K562 (cell line): Measurements from ENCODE around the gene MCAT. TPM values are rescaled to one million over a fixed set of nuclear protein-coding genes. Genes with fewer than 3 reads are reported as not detected.
A peak's percentile ranks its signal among the peaks of the same experiment; 100 is the strongest.

Source experiments
- ARNT ChIP-seq, 2 experiments: fragments of 450-650 bp; IDR thresholded peaks; 2 replicates each; pipeline ENCODE4 v1.6.1; 2016; ENCODE audit warnings: mild to moderate bottlenecking in 1 of 2
- ATF7 ChIP-seq: fragments of 450-650 bp; IDR thresholded peaks from 2 replicates; pipeline ENCODE4 v1.7.1; 2014; ENCODE audit warnings: mild to moderate bottlenecking, moderate library complexity
- BCLAF1 ChIP-seq, 2 experiments: fragments of 450-650 bp in 1 of 2; IDR thresholded peaks; 2 replicates each; pipeline ENCODE4 v1.6.1; 2011 to 2017; ENCODE audit warnings: low read depth in 2 of 2, antibody characterized with exemption in 1 of 2, borderline replicate concordance in 1 of 2, low read length in 1 of 2, mild to moderate bottlenecking in 1 of 2, mixed read lengths in 1 of 2; ENCODE audit not compliant: control insufficient read depth in 1 of 2
- CREB1 ChIP-seq, 2 experiments: sonication (generic) in 1 of 2; formaldehyde crosslinking in 1 of 2; IDR thresholded peaks; 2 replicates each; pipeline versions ENCODE4 v1.6.1 to v1.8.0; 2012 to 2022; ENCODE audit warnings: inconsistent platforms in 1 of 2, mild to moderate bottlenecking in 1 of 2, missing genetic modification reagents in 1 of 2, moderate library complexity in 1 of 2
- E2F3 ChIP-seq: fragments of 250-450 bp; sonication (Bioruptor Pico); IDR thresholded peaks from 2 replicates; pipeline ENCODE4 v1.4.0; 2020; ENCODE audit warnings: mild to moderate bottlenecking
- NFE2L1 ChIP-seq: fragments of 450-650 bp; IDR thresholded peaks from 2 replicates; pipeline ENCODE4 v1.6.1; 2016; ENCODE audit warnings: missing genetic modification characterization, low read depth, mild to moderate bottlenecking, missing compliant biosample characterization, moderate library complexity, borderline replicate concordance
- NR2C2 ChIP-seq, 2 experiments: fragments of 200-800 bp in 1 of 2; sonication (Bioruptor generic) in 1 of 2; sonication (generic) in 1 of 2; formaldehyde crosslinking in 1 of 2; IDR thresholded peaks; 2 replicates each; pipeline versions ENCODE4 v1.6.1 to v1.8.0; 2016 to 2022; ENCODE audit warnings: mild to moderate bottlenecking in 1 of 2, missing compliant biosample characterization in 1 of 2, missing genetic modification characterization in 1 of 2, missing genetic modification reagents in 1 of 2
- RNF2 ChIP-seq: sonication (generic); IDR thresholded peaks from 2 replicates; pipeline ENCODE4 v1.6.1; 2016
- SRF ChIP-seq, 2 experiments: fragments of 250-450, 450-650 bp in 1 of 2; sonication (Bioruptor Pico) in 1 of 2; sonication (generic) in 1 of 2; formaldehyde crosslinking; IDR thresholded peaks; 2 replicates each; pipeline versions ENCODE4 v1.5.0 to v1.5.1; 2020 to 2022; ENCODE audit warnings: mild to moderate bottlenecking in 1 of 2, missing genetic modification reagents in 1 of 2
- SRSF9 ChIP-seq: fragments of 200-400 bp; formaldehyde crosslinking; IDR thresholded peaks from 2 replicates; pipeline ENCODE4 v1.6.1; 2017; ENCODE audit warnings: low read depth, low read length, borderline replicate concordance
- TEAD4 ChIP-seq, 2 experiments: sonication (generic) in 1 of 2; formaldehyde crosslinking in 1 of 2; IDR thresholded peaks; 2 replicates each; pipeline versions ENCODE4 v1.6.1 to v1.8.0; 2012 to 2022; ENCODE audit warnings: borderline replicate concordance in 1 of 2, inconsistent platforms in 1 of 2, low read length in 1 of 2, mild to moderate bottlenecking in 1 of 2, missing genetic modification reagents in 1 of 2
- ZKSCAN8 ChIP-seq: fragments of 200-800 bp; sonication (Bioruptor generic); IDR thresholded peaks from 2 replicates; pipeline ENCODE4 v1.6.1; 2016; ENCODE audit warnings: missing genetic modification characterization, missing compliant biosample characterization
- ZNF121 ChIP-seq: sonication (generic); formaldehyde crosslinking; conservative IDR thresholded peaks from 2 replicates; pipeline ENCODE4 v1.8.0; 2022; ENCODE audit warnings: missing genetic modification reagents
- ZNF175 ChIP-seq: fragments of 200-800 bp; sonication (Bioruptor generic); IDR thresholded peaks from 2 replicates; pipeline ENCODE4 v1.6.1; 2016; ENCODE audit warnings: low read depth, mild to moderate bottlenecking, missing genetic modification characterization, missing compliant biosample characterization
- ZNF592 ChIP-seq: fragments of 450-650 bp; IDR thresholded peaks from 2 replicates; pipeline ENCODE4 v1.6.1; 2017; ENCODE audit warnings: antibody characterized with exemption, mild to moderate bottlenecking
- ZSCAN32 ChIP-seq: fragments of 450-650 bp; formaldehyde crosslinking; IDR thresholded peaks from 2 replicates; pipeline ENCODE4 v1.4.0; 2020; ENCODE audit warnings: mild to moderate bottlenecking, moderate library complexity
- polyA plus RNA-seq, 8 experiments: library from polyadenylated mRNA; depleted of rRNA in 4 of 8; stranded (reverse) in 5 of 8; unstranded in 3 of 8; fragments of >200 nt; fragmentation: Nextera tagmentation in 2 of 8; fragmentation: Illumina TruSeq in 1 of 8; extraction: Ambion mirVana in 2 of 8; extraction: Trizol in 1 of 8; gene quantifications; 2 replicates each; pipeline versions ENCODE4 v1.2.1 to v1.2.3, GENCODE V29; 2011 to 2014; ENCODE audit warnings: inconsistent platforms in 1 of 8, missing spikeins in 1 of 8
- total RNA-seq, 7 experiments: library from RNA; depleted of rRNA in 6 of 7; stranded (reverse); fragments of >200 nt in 6 of 7; fragmentation: Illumina TruSeq in 2 of 7; extraction: Trizol in 2 of 7; gene quantifications; 2 replicates each; pipeline versions ENCODE4 v1.2.1 to v1.2.3, GENCODE V29; 2011 to 2021; ENCODE audit warnings: low replicate concordance in 1 of 7

Gene MCAT
- total and polyA plus RNA-seq, 9 of the 15 experiments (the other 6 are each of a cell fraction or from before 2014, with no cell fraction given) = 3.3 to 27.8 (median 13.9) TPM

GRCh38 chr22:43183496-43184277 lies 40.5 kb upstream of the MCAT start (continued):
- TF ChIP-seq ZNF592 (peak; percentile 80), ZNF121 (no peak), ZNF175 (no peak), E2F3 (no peak), SRSF9 (no peak), NFE2L1 (tag) (no peak), RNF2 (peak; percentile 84), SRF (CRISPR knock-in tag; IDR thresholded peaks at IDR 0.05) (no peak), ZSCAN32 (CRISPR knock-in tag) (no peak), NR2C2 (CRISPR knock-in tag; IDR thresholded peaks at IDR 0.05) (no peak), NR2C2 (tag; IDR thresholded peaks at IDR 0.05) (peak; percentile 77), TEAD4 (IDR thresholded peaks at IDR 0.05; ENCODE audit: low read length) (peak; percentile 88), TEAD4 (CRISPR knock-in tag; IDR thresholded peaks at IDR 0.05; ENCODE audit: borderline replicate concordance) (no peak), ATF7 (peak; percentile 53), BCLAF1 (IDR thresholded peaks at IDR 0.05; ENCODE audit: borderline replicate concordance in 1 of 2, control insufficient read depth in 1 of 2, low read depth in 2 of 2, low read length in 1 of 2) (no peak), CREB1 (IDR thresholded peaks at IDR 0.05) (peak; percentile 40; the same call in 1 of the 2 replicates), CREB1 (CRISPR knock-in tag; IDR thresholded peaks at IDR 0.05) (no peak), ZKSCAN8 (CRISPR knock-in tag) (no peak), ARNT (IDR thresholded peaks at IDR 0.05) (0 out of 4 replicates have a peak, but pooled peaks of 1 of the 2 experiments have one; percentile 20)
